GM18861 (cell line): ENCODE measurements around the gene OSBPL2.

Experiments used
- ATAC-seq: cut with Tn5 transposase; IDR thresholded peaks from one replicate; pipeline ENCODE4 v1.9.1; 2021; ENCODE audit not compliant: unreplicated experiment

OSBPL2 gene

DNA sequence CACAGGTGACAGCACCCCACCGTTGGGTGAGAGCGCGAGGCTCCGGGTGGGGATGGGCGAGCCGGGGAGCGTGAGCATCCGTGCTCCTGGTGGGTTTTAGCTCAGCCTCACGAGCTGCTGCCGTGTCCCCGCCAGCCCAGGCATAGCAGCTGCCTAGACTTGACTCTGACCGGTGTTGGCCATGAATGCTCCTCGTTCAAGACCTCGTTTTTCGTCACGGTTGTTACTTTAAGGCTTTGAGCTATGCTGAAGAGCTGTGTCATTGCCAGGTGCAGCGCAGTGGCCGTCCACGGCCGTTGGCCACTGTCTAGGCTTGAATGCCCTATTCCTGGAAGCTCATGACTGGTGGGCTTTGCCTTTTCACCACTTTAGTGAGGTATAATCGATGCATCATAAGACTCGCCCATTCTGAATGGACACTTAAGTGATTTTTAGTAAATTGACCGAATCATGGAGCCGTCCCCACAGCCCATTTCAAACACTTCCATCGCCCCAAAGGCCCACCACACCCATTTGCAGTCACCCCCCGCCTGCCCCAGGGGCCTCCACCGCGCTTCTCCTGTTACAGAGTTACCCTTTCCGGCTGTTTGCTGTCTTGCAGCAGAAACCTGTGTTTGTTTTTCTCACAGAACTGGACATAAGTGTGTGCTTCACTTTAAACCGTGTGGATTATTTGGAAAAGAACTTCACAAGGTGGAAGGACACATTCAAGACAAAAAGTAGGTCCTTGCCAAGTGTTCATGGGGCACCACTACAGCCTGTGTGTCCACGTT lies 43.0 kb downstream of the OSBPL2 start:
- ATAC-seq: no peak

DNA sequence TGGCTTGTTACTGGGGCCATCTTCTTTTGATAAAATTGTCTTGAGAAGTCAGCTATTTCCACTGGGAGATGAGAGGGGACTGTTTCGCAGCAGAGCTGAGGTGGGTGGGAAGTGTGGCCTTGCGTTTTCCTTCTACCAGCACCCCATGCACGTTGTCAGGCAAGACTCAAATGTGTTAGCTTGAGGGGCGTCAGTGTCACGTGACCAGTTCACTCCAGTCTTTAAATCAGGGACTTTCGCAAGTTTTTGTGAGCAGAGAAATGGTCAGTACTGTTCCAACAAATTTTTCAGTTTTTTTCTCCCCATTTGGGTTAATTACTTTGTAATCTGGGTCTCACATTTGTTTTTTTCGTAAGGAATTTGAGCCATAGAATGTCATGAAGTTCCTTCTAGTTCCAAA lies 43.8 kb downstream of the OSBPL2 start:
- ATAC-seq: no peak

DNA sequence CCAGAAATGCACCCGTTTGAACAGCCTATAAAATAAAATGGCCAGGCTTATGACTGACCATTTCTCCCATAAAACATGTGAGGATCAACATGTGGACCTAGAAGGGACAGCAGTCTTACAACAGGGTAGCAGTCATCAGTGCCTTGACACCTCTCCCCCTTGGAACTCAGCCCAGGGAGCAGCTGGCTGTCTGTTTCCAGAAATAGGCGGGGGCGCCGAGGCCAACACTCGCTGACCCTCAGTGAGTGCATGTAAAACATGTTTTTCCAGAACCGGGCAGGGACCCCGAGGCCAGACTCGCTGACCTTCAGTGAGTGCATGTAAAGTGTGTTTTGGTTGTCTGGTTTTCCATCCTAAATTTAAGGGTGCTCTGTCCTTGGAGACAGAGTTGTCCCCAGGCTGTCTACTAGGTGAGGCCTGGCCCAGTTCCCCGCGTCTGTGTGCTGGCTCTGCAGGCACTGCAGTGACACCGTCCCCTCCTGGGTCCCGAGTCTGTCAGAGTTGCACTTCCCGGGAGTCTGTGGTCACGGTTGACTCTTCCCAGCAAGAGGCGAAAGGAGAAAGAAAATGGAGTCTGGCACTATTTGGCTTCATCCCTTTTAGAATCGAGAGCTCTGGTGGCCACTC lies 44.7 kb downstream of the OSBPL2 start:
- ATAC-seq: no peak

DNA sequence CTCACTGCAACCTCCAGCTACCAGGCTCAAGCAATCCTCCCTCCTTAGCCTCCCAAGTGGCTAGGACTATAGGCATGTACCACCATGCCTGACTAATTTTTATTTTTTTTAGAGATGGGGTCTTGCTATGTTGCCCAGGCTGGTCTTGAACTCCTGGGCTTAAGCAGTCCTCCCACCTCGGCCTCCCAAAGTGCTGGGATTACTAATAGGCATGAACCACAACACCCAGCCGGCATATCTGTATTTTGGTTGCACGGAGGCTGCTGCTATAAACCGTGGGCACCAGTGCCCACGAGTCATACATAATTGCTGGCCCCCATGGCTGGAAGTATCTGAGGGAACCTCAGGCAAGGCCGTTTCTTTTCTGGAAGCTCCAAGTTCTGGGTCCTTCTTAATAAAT lies 46.1 kb downstream of the OSBPL2 start:
- ATAC-seq: no peak

GRCh38 chr20:62285151-62285550 lies 46.8 kb downstream of the OSBPL2 start:
- ATAC-seq: no peak

DNA sequence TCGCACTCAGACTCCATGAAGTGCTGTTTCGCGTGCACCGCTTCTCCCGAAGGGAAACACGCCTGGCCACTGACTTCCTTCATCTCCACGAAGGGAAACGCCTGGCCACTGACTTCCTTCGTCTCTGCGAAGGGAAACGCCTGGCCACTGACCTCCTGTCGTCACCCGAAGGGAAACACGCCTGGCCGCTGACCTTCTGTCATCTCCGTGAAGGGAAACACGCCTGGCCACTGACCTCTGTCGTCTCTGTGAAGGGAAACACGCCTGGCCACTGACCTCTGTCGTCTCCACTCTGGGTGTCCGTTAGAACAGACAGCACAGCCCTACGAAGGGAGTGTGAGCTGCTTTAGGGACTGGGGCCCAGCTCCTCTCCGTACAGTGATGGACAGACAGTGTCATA lies 47.4 kb downstream of the OSBPL2 start:
- ATAC-seq: no peak

DNA sequence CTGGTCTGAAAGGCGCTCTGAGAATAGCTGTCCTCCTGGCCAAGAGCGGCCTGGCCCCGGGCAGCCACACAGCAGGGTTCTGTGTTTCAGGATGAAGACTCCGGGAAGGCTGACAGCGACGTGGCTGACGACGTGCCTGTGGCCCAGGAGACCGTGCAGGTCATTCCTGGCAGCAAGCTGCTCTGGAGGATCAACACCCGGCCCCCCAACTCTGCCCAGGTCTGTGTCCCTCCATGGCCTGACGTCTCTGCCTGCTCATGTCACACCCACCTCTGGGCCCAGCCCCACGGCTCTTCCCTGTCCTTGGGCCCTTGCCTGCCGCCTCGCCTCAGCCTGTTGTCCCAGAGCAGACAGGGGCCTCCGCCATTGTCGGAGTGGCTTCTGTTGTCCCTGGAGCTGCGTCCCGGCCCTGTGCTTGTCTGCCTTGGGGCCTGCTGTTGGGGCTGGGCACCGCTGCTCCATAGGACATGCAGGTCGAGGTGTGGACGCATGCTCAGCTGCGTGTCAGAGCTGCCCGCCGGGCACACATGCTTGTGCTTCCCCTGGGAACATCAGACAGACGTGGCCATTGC lies 48.3 kb downstream of the OSBPL2 start:
- no peak for ATAC-seq

DNA sequence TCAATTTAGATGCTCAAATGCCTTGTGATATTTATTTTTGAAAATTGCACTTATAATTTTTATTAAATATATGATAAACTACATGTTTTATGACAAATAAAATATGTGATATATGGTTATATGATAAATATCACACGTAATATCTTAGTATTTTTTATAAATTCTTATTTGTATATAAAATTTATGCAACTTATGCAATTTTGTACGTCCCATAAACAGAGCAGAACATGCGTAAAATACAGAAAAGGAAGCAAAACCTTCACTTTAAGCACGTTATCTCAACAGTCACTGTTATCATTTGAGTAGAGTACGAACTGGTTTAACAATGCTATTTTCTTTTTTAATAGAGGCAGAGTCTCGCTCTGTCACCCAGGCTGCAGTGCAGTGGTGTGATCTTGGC lies 48.8 kb downstream of the OSBPL2 start:
- ATAC-seq: no peak

DNA sequence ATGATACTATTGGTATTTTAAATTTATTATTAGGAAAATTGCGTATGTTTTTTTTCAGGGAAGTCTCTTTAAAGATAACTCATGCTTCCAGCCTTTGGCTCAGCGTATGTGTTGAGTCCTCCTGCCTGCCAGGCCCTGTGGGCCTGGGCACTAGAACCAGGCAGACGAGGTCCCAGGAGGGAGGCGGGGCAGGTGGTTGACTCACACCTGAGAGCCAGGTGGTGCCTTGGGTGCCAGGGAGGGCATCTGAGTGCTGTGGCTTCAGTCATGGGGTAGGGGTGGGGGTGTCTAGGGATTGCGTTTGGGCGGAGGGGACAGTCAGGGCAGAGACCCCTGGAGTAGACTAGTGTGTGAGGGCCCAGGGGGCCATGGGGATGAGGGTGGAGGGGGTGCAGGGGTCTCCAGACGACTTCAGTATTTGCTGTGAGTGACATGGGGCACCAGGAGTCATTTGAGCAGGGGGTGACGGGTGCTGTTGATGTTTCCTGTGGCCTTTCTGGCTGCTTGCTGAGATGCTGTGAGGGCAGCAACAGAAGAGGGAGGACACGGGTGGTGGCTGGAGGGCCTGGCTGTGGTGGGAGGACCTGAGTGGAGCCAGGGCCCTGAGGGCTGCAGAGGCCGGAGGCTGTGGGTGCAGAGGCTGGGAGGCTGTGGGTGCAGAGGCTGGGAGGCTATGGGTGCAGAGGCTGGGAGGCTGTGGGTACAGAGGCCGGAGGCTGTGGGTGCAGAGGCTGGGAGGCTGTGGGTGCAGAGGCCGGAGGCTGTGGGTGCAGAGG lies 49.6 kb downstream of the OSBPL2 start:
- no peak for ATAC-seq

DNA sequence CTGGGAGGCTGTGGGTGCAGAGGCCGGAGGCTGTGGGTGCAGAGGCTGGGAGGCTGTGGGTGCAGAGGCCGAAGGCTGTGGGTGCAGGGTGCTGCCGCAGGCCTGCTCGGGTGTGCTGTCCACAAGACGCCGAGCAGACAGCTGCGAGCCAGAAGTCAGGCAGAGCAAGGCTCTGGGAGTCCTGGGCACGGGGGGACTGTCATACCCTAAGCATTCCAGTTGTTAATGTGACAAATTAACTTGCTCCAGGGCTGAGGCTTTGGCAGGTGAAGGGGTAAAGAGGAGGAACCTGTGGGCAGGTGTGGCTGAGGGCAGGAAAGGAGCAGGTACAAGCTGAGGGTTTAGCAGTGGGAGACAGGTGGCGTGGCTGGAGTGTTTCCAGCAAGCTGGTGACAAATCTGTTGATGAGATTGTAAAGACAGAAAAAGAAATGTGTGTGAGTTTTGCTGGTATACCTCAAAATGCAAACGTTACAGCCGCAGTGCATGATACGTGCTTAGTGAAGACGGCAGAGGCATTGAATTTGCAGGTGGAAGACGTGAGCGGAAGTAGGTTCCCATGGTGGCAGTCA lies 50.3 kb downstream of the OSBPL2 start:
- no peak for ATAC-seq

DNA sequence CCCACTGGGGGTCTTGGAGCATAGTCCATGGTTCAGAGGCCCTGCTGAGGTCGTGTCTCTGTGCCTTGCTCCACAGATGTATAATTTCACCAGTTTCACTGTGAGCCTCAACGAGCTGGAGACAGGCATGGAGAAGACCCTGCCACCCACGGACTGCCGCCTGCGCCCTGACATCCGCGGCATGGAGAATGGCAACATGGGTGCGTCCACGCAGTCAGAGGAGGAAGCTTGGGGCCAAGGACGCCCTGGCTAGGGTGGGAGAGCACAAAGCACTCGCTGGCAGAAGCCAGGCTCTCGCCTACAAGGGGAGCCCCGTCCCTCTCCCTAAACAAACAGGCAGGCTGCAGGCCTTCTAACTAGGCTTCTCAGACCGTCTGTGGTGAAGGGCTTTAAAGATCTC lies 50.8 kb downstream of the OSBPL2 start:
- no peak for ATAC-seq

DNA sequence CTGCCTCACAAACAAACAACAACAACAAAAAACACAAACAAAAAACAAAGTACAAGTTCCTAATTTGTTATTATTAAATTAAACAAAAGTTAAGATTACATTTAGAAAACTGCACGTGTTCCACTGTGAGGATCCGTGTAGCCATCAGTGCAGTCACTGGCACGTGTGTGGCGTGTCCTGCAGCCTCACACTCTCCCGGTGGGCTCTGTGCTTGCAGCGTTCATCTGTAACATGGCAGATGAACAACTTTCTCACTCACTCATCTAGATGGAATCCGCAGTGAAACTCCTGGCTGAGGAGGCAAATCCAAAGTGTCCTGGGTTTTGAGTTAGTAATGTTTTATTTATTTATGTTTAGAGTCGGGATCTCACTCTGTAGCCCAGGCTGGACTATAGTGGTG lies 51.6 kb downstream of the OSBPL2 start:
- no peak for ATAC-seq

DNA sequence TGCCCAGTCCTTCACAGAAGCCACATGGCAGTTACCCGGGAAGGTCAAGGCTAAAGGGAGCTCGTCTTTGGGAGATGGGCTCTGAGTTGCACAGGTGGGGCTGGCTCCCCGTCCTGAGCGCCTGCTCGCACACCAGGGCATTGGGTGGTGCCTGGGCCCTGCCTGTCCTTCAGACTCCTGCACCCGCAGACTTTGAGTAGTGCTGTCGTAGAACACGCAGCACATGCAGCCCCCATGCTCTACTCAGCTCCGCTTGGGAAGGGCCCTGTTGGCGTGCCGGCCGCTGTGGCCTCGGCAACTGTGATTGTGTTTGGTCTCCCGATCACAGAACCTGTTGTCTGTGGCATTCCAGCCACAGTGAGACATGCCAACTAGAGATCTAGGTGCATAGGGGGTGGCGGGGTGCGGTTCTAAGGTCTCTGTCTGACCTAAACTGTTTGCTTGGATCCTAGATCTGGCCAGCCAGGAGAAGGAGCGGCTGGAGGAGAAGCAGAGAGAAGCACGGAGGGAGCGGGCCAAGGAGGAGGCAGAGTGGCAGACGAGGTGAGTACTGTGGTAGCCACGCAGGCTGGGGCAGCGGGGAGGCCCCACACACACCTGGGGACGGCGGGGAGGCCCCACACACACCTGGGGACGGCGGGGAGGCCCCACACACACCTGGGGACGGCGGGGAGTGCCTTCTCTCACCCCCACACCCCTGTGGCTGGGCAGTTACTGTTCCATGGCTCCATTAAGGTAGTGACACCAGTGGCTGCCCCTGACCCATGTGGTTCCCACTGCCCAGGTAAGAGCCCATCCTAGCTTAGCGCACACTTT lies 53.1 kb downstream of the OSBPL2 start:
- ATAC-seq: no peak

DNA sequence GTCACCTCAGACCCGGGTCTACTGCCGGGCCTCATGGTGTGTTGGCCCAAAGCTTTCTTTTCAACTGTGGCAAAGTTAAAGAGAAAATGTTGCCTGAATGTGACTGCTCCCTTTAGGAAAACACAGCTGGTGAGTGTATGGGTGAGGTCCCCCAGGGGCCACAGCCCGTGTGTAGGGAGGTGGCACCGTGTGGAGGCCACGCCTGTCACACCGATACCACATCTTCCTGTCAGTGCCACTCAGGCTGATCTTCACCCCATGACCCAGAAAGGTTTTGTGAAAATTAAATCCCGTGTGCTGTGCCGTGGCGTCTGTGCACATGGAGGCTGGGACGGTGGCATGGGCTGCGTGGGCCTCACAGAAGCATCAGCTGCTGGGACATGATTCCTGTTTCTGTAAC lies 53.8 kb downstream of the OSBPL2 start:
- no peak for ATAC-seq

DNA sequence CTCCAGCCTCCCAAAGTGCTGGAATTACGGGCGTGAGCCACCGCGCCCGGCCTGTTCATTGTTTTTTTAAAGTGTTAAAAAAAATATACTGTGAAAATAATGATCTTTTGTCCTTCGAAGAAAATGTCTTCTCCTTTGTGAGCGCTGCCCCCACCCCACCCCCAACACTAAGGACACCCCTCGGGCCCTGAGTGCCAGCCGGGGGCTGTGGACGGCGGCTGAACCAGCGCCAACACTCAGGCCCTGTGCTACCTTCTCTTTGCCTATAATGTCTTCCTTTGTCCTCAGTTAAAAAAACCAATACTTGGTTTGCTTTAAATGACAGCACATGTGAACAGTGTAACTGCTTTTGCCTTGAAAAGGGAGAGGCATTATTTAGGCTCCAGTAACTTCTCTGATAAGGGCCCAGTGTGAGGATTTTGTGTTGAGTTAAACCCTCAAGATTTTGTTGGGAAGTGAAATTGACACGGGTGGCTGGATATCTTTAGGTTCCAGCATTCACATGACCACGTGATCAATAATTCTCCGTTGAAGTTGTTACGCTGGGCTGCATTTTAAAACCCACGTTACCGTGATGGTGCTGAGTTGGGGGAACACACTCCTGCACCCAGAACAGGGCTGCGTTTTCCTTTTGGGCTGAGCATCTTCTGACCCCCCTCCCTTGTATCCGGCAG lies 54.9 kb downstream of the OSBPL2 start:
- no peak for ATAC-seq

- ATAC-seq: no peak
These were observed 55.6 kb downstream of the OSBPL2 start for GRCh38 chr20:62293946-62294345.

GRCh38 chr20:62294516-62294915 lies 56.2 kb downstream of the OSBPL2 start:
- no peak for ATAC-seq

GRCh38 chr20:62296724-62297448 lies 58.6 kb downstream of the OSBPL2 start:
- no peak for ATAC-seq

DNA sequence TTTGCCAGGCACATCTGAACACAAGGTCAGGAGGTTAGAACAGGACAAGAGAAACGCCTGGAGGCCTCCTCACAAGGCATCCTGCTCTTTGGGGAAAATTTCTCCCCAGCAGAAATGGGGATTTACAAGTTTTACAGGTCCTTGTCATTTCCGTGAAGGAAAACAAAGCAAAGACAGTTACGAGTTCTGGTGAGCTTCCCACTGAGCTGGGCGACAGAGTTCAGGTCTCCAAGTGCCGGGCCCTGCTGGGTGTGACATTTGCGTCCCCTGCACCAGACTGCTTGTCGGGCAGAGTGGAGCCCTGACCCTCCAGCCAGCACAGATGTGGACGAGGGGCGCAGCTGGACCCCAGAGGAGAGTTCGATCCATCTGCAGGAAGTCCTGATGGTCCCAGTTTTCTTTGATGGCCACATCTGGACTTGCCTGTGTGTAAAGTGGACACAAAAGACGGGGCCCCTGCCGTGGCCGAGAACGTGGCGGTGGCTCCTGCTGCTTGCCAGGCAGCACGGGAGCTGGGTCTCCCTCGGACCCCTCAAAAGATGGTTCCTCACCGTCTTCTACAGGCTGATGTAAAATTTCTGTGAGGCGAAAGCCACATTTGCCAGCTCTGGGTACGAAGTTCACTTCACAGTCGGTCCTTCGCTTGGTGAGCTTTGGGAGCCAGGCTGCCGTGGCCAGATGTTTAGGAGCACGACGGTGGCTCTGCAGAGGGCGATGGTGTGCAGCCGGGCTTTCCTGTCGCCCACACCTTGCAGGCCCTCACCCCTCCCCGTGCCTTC lies 59.3 kb downstream of the OSBPL2 start:
- no peak for ATAC-seq
